Dermis blood vessel endothelial cell (primary cell): Measurements from ENCODE around the gene APC2. TPM values are rescaled to one million over a fixed set of nuclear protein-coding genes. Genes with fewer than 3 reads are reported as not detected.
"Not testable (repeated sequence)": the region's sequence is repeated elsewhere in the genome, so short reads cannot be mapped to it uniquely, and the experiment has no call there.

ENCODE experiments used
- DNase-seq: peaks from one replicate; pipeline ENCODE4 v3.0.0; 2010
- total RNA-seq: library from RNA; depleted of rRNA; stranded (reverse); fragments of >200 nt; gene quantifications from 2 replicates; pipeline ENCODE4 v1.2.3, GENCODE V29; 2014

Gene APC2
- total RNA-seq, 1 donor from 2014 or later = 0.34 TPM

DNA sequence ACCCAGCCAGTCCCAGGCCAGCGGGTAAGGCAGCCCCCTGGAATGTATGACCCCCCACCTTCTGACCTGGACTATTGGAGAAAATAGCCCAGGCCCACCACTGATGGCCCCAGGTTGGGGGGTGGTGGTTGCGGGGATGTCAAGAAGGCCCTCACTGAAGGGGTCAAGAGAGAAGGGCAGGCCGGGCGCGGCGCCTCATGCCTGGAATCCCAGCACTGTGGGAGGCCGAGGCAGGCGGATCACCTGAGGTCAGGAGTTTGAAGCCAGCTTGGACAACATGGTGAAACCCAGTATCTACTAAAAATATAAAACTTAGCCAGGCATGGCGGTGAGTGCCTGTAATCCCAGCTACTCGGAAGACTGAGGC lies 64.4 kb downstream of the APC2 start:
- DNase-seq = no peak

DNA sequence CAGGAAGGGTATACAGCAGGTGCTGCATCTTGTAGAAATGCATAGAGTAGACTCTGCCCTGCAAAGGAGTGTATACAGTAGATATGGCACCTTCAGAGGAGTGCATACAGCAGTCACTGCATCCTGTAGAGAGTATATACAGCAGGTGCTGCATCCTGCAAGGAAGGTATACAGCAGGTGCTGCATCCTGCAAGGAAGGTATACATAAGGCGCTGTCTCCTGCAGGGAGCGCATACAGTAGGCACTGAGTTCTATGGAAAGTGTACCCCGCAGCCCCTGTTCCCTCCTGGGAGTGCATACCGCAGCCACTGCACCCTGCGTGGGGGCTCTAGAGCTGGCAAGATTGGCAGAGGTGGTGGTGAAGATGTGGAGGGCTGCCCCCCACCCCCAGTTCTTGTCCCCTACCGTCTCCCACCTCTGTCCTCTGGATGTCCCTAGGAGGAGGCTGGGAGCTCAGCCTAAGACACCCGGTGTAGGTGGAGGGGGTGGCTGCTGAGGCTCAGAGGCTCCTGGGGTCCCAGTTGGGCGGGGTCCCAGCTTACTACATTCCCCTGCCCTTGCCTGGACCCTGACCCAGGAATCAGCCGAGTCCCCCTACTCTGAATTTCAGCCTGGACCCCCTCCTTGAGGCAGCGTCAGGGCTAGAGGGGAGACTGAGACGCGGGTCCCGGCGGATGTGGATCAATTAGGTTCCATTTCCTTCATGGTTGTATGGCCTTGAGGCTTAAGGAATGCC lies 65.2 kb downstream of the APC2 start:
- DNase-seq = no peak

DNA sequence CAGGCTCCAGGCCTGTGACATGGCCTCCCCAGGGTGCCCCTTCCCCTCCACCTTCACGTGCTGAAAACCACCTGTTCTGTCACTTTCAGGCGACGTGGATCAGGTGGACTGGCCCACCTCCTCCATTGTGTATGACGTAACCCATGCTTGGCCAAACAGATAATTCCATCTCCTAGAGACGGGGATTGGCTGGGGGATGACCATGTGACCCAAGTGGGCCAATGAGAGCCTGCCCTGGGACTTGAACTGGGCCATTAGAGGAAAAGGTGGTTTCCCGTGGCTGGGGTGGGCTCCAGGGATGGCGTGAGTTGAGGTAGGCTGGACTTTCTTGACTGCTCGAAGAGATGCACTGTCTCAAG lies 66.5 kb downstream of the APC2 start:
- no peak for DNase-seq

DNA sequence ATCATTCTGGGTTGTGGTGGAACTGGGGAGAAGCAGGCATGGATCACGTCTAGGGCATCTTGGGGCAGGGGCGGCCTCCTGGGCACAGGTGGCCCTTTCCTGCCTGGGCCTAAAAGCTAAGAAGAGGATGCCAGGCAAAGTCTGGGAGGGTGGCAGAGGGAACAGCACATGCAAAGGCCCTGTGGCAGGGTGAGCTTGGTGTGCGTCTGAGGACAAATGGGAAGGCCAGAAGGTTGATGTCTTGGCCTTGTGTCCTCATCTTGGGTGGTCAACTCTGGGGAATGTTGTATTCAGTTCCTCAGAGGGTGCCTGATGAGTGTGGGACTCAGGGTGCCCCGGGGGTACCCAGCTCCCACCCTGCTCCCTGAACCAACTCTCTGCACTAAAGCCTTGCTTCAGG lies 68.5 kb downstream of the APC2 start:
- no peak for DNase-seq

DNA sequence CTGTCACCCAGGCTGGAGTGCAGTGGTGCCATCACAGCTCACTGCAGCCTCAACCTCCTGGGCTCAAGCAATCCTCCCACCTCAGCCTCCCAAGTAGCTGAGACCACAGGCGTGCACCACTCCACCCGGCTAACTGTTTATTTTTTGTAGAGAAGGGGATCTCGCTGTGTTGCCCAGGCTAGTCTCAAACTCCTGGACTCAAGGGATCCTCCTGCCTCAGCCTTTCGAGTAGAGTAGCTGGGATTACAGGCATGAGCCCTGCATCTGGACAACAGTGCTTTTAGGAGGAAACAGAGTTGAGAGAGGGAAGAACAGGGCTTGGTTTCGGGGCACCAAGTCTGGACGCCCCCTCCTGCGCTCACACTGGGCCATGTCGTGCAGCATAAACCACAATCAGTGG lies 69.9 kb downstream of the APC2 start:
- not testable (repeated sequence) for DNase-seq

DNA sequence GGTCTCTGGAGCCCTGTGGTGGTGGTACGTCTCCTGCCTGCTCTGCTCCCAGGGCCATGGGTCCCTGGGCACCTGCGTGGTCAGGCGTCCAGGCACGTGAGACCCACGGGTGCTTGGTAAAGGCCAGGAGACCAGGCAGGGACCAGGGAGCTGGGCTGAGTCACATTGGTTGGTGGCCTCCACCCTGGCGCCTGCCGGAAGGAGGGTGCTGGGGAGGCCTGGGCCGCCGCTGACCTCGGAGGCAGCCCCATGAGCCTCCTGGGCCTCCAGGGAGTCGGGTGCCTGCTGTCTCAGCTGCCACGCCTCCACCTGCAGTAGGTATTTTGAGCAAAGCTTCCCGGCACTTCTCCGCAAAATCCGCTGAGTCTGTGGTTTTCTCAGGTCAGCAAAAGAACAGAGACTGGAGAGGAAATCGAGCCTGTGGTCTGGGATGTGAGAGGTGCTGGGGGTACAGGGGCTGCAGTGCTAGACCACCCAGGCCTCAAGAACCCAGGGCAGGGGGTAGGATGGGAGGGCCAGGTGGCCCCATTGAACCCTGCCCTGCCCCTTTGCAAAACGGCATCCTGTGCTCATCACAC lies 70.4 kb downstream of the APC2 start:
- no peak for DNase-seq

DNA sequence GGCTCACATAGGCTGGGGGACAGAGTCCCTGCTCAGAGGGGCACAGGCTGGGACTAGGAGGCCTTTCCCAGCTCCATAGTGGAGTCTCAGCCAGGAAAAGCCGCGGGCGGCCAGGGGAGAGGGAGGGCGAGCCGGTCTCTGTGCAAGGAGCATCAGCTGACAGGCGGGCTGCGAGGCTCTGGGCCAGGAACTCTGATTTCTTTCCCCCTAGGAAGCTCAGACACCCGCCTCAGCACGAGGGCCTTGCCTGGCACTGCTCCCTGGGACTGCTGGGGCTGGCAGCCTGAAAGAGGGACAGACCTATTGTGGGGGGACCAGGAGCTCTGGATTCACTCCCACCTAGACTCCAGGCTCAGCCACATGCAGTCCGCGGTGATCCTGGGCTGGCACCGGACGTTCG lies 71.7 kb downstream of the APC2 start:
- no peak for DNase-seq

DNA sequence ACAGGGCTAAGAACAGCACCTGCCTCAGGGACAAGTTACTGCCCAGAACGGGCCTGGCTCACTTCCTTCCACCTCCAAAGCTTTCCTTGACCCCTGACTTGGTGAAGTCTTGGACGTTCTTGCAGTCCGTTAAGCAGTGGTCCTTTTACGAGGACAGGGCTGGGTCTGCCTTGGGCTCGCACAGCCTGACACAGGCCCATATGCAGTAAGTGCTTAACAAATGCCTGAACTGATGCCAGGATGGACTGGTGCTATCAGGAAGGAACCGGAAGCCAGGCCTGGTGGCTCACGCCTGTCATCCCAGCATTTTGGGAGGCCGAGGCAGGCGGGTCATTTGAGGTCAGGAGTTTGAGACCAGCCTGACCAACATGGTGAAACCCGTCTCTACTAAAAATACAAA lies 72.1 kb downstream of the APC2 start:
- DNase-seq = no peak

DNA sequence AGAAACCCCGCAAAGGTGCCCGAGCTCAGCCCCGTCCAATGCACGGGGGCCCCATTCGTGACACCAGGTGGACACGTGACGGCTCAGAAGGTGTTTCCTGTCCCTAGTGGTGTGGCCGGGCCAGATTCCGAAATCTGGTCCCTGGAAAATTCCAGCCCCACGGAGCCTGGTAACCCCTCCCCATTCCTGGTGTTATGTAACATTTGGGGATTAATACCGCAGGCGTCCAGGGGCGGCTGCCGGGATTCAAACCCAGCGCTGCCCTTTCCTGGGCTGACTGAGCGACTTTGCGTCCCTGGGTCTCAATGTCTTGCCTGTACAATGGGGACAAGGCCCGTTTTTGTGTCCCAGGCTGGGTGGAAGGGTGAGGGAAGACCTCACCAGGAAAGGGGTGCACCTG lies 72.9 kb downstream of the APC2 start:
- no peak for DNase-seq

Other genes with a start within 250 kb of the APC2 start
- gene STK11, start 244.3 kb upstream of the APC2 start, total RNA-seq = 107 and 108 TPM in 2 replicates
- gene CBARP, start 212.1 kb upstream of the APC2 start, total RNA-seq = 2.7 and 2.8 TPM in 2 replicates
- 19.9 and 31.1 TPM in 2 replicates for gene ATP5F1D, start 208.4 kb upstream of the APC2 start, total RNA-seq
- 22.1 and 27.9 TPM in 2 replicates for gene MIDN, start 201.5 kb upstream of the APC2 start, total RNA-seq
- gene CIRBP, start 180.8 kb upstream of the APC2 start, total RNA-seq = 83.1 and 192 TPM in 2 replicates
- 22.0 and 25.0 TPM in 2 replicates for gene FAM174C, start 174.6 kb upstream of the APC2 start, total RNA-seq
- gene EFNA2, start 164.2 kb upstream of the APC2 start, total RNA-seq = not detected in 2 replicates
- 98.8 and 104 TPM in 2 replicates for gene NDUFS7, start 66.2 kb upstream of the APC2 start, total RNA-seq
- 10.7 and 14.8 TPM in 2 replicates for gene GAMT, start 48.6 kb upstream of the APC2 start, total RNA-seq
- gene DAZAP1, start 42.5 kb upstream of the APC2 start, total RNA-seq = 58.0 and 104 TPM in 2 replicates
- gene RPS15, start 11.7 kb upstream of the APC2 start, total RNA-seq = 380 and 637 TPM in 2 replicates
- 22.0 and 28.1 TPM in 2 replicates for gene C19orf25, start 29.1 kb downstream of the APC2 start, total RNA-seq
- 0.68 and 1.1 TPM in 2 replicates for gene PCSK4, start 40.2 kb downstream of the APC2 start, total RNA-seq
- 0.34 and 1.0 TPM in 2 replicates for gene REEP6, start 41.1 kb downstream of the APC2 start, total RNA-seq
- gene ADAMTSL5, start 62.9 kb downstream of the APC2 start, total RNA-seq = 0.19 TPM in 1 of 2 replicates, not detected in the other
- gene PLK5, start 74.0 kb downstream of the APC2 start, total RNA-seq = not detected in 2 replicates
- 82.4 and 121 TPM in 2 replicates for gene MEX3D, start 118.2 kb downstream of the APC2 start, total RNA-seq
- gene MBD3, start 142.7 kb downstream of the APC2 start, total RNA-seq = 119 and 194 TPM in 2 replicates
- gene UQCR11, start 155.3 kb downstream of the APC2 start, total RNA-seq = 48.8 and 62.1 TPM in 2 replicates
- 94.1 and 144 TPM in 2 replicates for gene TCF3, start 202.5 kb downstream of the APC2 start, total RNA-seq